GM21515 (cell line): ENCODE data around the gene SEC24D.

Experiments
- ATAC-seq: cut with Tn5 transposase; IDR thresholded peaks from one replicate; pipeline ENCODE4 v1.9.1; 2021; ENCODE audit not compliant: unreplicated experiment

The SEC24D gene

DNA sequence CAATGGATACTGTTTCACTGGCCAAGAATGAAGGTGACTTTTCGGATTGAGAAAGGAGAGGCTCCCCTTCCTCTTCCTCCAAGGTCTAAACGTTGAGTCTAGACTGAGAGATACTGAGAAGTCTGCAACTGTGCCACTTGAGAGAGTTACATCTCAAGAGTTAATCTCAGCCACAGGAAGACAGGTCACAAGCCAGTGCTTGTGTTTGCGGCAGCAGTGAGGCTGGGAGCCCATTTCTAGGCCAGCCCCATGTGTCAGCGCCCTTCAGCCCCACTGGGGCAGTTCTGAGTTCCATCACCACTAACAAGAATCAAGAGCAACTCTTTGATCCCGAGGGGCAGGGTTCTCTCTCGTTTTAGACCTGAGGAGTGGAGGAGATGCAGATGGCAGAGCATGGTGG, 7.3 kb upstream of the SEC24D start:
- no peak for ATAC-seq

GRCh38 chr4:118842055-118842454, 6.1 kb upstream of the SEC24D start:
- no peak for ATAC-seq

DNA sequence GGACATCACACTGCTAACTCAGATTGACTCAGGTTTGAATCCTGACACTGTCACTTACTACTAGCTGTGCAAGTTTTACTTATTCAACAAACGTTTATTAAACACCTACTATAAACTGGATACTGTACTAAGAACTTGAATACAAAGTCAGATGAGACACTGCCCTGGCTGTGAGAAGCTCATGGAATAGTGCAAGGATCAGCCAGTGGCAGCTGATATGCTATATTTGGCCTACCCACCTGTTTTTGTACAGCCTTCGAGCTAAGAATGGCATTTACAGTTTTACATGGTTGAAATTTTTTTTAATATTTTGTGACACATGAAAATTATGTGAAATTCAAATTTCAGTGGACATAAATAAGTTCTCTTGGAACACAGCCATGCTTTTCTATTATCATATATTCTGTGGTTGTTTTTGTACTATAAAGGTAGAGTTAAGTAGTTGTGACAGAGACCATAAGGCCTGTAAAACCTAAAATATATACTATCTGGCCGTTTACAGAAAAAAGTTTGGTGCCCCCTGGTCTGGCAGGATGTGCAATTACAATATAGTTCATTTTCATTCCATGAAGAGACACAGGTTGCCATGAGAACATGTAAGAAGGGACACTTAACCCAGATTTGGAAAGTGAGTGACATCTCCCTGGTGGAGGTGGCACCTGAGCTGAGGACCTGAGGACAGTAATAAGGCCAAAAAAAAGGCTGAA, 3.4 kb upstream of the SEC24D start:
- no peak for ATAC-seq

DNA sequence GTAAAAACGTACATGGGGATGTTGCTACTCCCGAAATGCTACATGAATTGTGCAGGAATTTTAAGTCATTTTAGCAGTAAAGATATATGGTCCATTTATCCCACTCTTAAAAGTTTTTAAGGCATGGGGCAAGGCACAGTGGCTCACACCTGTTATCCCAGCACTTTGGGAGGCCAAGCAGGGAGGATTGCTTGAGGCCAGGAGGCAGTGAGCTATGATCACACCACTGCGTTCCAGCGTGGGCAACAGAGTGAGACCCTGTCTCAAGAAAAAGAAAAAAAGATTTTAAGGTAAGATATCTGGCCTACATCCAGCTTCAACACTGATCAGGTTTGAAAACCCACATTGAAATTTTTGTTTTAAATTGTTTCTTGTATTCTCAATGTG, 1.2 kb upstream of the SEC24D start:
- no peak for ATAC-seq

GRCh38 chr4:118836301-118837120, 585 bp upstream of the SEC24D start:
- ATAC-seq = peak; percentile 38

DNA sequence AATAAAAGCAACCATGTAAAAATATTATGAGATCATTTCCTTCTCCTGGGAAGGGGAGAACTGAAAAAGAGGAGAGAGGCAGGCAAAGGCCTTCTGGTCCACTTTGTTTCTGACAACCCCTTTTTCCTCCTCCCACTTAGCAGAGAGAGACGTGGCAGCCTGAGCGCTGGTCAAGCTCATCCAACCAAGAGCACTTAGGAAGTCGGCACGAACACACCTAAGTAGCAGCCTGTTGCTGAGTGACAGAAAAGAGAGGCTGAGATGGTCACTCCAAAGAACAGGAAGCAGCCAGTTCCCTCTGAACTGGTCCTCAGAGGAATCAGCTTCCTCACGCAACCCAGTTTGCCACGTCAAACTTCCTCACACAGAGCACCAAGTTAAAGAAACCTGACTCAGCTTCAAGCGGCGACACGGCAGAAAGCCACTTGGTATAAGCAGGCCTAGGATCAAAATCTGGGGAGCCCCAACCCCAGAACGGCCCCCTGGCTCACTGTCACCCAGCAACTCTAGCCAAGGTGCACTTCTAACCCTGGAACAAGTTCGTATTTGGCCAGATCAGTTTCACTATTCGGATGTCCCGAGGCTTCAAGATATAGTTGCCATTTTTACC, 861 bp downstream of the SEC24D start:
- ATAC-seq = peak; percentile 67

GRCh38 chr4:118834070-118834469, 1.9 kb downstream of the SEC24D start:
- ATAC-seq = no peak

GRCh38 chr4:118833192-118833820, 2.6 kb downstream of the SEC24D start:
- no peak for ATAC-seq

GRCh38 chr4:118829107-118829506, 6.8 kb downstream of the SEC24D start:
- no peak for ATAC-seq

GRCh38 chr4:118826723-118827444, 9.0 kb downstream of the SEC24D start:
- no peak for ATAC-seq

DNA sequence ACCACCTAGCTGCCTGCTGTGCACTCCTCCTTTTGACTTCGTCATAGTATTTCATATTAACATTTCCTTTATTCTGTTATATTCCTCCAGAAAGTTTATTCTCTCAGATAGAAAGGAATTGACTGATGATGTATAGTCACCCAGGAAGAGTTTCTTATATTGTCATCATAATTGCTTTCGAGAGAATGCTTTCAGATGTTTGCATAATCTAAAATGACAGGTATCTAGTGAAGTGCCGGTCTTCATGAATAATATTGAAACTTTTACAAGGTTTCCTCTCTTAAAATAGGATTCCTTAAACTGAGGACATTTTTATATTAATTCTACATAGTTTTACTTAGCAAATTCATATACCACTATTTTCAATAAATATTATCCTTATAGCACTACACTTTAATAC, 10.1 kb downstream of the SEC24D start:
- peak; percentile 59 for ATAC-seq

GRCh38 chr4:118824141-118824540, 11.8 kb downstream of the SEC24D start:
- no peak for ATAC-seq

DNA sequence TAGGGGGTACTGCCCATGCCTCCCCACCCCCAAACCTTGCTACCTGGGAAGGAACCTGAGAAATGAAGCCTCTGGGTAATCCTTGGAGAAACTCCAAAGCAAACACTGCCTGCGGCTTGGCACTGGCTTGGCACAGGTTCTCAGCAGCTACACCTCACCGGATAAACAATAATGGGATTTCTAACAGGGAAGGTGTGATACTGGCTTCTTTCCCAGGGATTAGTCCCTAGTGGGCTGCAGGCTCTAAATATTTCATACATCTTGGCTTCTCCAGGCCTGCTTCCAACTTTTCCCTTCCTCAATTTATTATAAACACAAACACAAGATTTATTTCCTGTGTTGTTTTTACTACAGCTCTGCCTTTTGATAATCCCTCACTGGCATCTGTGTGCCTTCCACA, 12.5 kb downstream of the SEC24D start:
- no peak for ATAC-seq

GRCh38 chr4:118821590-118822293, 14.2 kb downstream of the SEC24D start:
- ATAC-seq = no peak

DNA sequence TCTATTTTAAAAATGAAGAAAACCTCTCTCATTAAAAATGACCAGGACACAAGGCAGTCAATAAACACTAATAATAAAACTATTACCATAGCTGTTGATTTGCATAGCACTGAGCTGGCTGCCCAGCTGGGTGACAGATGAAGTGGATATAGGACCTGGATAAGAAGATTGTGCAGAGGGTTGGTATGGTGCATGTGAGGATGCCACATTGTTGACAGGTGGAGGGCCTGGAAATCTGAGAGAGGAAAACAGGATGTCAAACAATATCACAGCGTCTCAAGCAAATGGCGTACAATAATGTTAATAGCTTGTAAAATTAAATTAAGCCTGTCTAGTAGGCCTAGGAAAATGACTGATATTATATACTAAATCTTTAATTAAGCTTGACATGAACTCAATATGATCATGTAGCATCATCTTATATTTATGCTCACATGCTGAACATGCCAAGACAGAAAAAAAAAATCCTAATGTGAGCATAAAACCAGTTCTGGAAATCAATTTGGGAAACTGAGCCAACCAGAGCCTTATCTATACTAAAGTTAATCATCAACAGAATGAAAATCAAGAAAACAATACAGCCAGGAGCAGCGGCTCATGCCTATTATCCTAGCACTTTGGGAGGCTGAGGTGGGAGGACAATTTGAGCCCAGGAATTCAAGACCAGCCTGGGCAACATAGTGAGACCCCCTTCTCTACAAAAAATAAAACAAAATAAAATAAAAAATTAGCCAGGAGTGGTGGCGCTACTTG, 18.6 kb downstream of the SEC24D start:
- ATAC-seq = no peak

DNA sequence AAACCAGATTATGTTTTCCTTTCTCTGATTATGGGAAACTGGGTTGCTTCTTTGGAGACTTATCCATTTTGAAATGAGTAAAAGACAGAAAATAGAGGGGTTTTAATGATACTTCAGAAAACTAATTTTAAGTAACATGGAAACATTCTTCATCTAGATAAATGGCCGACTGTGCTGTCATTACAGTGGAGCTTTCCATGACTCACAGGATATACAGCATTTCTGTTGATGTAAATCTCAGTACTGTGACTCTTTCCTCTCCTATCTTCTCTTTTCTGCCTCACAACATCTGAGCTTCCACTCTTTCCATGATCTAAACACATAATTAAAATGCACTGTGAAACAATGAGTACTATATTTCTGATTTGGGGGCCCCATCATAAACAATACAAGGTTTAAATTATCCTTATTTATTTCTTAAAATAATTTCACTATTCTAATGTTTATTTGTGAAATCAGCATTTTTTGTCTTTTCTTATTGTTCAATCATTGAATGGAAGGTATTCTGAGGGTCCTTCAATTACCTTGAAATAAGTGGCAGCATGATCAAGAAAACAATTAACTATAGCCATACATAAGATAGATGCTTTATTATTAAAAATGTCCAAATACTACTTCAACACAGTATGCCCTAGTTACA, 19.3 kb downstream of the SEC24D start:
- no peak for ATAC-seq

GRCh38 chr4:118814891-118815290, 21.0 kb downstream of the SEC24D start:
- no peak for ATAC-seq

DNA sequence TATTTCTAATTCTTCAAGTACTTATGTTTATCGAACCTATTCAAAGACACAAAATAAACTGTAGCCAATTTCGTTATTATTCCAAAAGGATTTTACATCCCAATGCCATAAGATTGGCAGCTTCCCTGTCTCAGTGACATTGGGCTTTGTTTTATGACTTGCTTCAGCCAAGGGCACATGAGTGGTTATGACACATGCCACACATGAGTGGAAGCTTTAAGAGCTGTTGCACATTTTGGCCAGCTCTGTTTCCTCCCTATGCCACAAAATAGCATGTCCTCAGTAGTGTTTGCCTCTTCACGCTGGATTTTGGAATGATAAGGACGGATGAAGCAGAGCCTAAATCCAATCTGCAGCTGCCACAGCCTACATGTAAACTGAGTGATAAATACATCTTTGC, 21.9 kb downstream of the SEC24D start:
- no peak for ATAC-seq

GRCh38 chr4:118813561-118813960, 22.4 kb downstream of the SEC24D start:
- no peak for ATAC-seq
